OCI-LY1 (cell line): ENCODE results near the gene HAVCR1.
"Not testable (repeated sequence)": the region's sequence is repeated elsewhere in the genome, so short reads cannot be mapped to it uniquely, and the experiment has no call there.

Experiments
- EZH2 ChIP-seq: fragments of 200-600 bp; sonication (generic), shearing (Covaris generic); IDR thresholded peaks from 2 replicates; pipeline ENCODE4 v1.8.0; 2017; ENCODE audit warnings: borderline replicate concordance, mixed run types, mild to moderate bottlenecking, antibody characterized with exemption, low read length, moderate library complexity, mixed read lengths
- TF ChIP-seq, protein P1 (sequence below): fragments of 200-600 bp; sonication (generic), shearing (Covaris generic); IDR thresholded peaks from 2 replicates; pipeline ENCODE4 v1.5.1; 2017; ENCODE audit warnings: mild to moderate bottlenecking, antibody characterized with exemption, low read length, moderate library complexity, mixed read lengths

- TF ChIP-seq, protein P1, sequence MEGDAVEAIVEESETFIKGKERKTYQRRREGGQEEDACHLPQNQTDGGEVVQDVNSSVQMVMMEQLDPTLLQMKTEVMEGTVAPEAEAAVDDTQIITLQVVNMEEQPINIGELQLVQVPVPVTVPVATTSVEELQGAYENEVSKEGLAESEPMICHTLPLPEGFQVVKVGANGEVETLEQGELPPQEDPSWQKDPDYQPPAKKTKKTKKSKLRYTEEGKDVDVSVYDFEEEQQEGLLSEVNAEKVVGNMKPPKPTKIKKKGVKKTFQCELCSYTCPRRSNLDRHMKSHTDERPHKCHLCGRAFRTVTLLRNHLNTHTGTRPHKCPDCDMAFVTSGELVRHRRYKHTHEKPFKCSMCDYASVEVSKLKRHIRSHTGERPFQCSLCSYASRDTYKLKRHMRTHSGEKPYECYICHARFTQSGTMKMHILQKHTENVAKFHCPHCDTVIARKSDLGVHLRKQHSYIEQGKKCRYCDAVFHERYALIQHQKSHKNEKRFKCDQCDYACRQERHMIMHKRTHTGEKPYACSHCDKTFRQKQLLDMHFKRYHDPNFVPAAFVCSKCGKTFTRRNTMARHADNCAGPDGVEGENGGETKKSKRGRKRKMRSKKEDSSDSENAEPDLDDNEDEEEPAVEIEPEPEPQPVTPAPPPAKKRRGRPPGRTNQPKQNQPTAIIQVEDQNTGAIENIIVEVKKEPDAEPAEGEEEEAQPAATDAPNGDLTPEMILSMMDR, result not testable (repeated sequence)
- not testable (repeated sequence) for TF ChIP-seq EZH2
Observed at GRCh38 chr5:157027663-157028062, 31.3 kb downstream of the HAVCR1 start.
